Gastrocnemius medialis (tissue), 4 donors: ENCODE measurements around the gene SEMA5B.

Experiments
- POLR2A ChIP-seq, 2 donors: fragments of 450-650 bp; IDR thresholded peaks; one replicate each; pipeline ENCODE4 v1.6.1; 2017; ENCODE audit warnings: antibody characterized with exemption in 2 of 2, mild to moderate bottlenecking in 2 of 2, moderate library complexity in 2 of 2
- TF ChIP-seq, protein P1 (sequence below), 5 experiments: fragments of 450-650 bp in 3 of 5; fragments of 200-600 bp in 2 of 5; sonication (generic) in 2 of 5; IDR thresholded peaks in 4 of 5; conservative IDR thresholded peaks in 1 of 5; 1 replicate in 4 of 5; 2 replicates in 1 of 5; pipeline ENCODE4 v1.5.1; 2016 to 2019; ENCODE audit warnings: antibody characterized with exemption in 5 of 5, mild to moderate bottlenecking in 3 of 5, moderate library complexity in 3 of 5

DNA sequence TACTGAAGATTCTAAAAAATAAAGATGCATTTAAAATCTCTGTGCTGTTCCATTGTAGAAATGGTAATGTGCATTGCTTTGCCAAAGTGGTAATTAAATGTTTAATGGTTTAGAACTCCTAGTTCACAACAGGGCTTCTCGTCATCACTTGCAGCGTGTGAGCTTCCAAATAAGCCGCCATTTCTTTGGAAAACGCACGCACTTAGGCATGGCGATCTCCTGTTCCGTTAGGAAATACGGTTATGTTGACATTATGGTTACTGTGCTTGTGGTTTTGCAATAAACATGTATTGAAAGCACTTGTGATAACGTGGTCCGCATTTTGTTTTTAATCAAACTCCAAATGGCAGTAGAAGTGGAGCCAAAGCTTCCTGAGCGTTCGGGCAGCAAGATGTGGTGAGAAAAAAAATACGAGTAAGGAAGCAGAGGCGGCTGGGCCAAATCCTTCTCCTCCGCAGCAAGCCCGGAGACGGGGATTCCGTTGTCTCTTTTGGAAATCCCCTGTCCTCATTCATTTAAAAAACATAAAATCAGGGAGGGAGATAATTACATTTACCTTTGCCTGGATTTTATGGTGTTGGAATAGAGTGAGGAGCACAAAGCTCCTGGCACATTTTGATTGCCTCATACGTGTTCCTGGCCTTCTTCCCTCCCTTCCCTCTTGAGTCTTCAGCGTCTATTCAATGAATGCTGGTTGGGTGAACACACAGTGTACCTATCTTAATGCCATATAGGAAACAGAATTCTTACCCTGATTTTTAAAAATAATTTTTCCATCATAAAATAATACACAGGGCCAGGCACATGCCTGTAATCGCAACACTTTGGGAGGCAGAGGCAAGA, 135.2 kb downstream of the SEMA5B start:
- TF ChIP-seq, protein P1, sequence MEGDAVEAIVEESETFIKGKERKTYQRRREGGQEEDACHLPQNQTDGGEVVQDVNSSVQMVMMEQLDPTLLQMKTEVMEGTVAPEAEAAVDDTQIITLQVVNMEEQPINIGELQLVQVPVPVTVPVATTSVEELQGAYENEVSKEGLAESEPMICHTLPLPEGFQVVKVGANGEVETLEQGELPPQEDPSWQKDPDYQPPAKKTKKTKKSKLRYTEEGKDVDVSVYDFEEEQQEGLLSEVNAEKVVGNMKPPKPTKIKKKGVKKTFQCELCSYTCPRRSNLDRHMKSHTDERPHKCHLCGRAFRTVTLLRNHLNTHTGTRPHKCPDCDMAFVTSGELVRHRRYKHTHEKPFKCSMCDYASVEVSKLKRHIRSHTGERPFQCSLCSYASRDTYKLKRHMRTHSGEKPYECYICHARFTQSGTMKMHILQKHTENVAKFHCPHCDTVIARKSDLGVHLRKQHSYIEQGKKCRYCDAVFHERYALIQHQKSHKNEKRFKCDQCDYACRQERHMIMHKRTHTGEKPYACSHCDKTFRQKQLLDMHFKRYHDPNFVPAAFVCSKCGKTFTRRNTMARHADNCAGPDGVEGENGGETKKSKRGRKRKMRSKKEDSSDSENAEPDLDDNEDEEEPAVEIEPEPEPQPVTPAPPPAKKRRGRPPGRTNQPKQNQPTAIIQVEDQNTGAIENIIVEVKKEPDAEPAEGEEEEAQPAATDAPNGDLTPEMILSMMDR (IDR thresholded peaks at IDR 0.05 in 4 of 5, conservative IDR thresholded peaks at IDR 0.05 in 1 of 5): no peak
- no peak for TF ChIP-seq POLR2A (IDR thresholded peaks at IDR 0.05)
